HEK293T (cell line): ENCODE data around the gene KBTBD6.
"Not testable (repeated sequence)": the region's sequence is repeated elsewhere in the genome, so short reads cannot be mapped to it uniquely, and the experiment has no call there.

Source experiments
- BHLHE40 ChIP-seq: fragments of 450-650 bp; IDR thresholded peaks from 2 replicates; pipeline ENCODE4 v1.6.1; 2016; ENCODE audit warnings: mild to moderate bottlenecking, moderate library complexity, borderline replicate concordance
- FOXA1 ChIP-seq: fragments of 450-650 bp; IDR thresholded peaks from 2 replicates; pipeline ENCODE4 v1.6.1; 2016; ENCODE audit warnings: mild to moderate bottlenecking
- FOXK2 ChIP-seq: fragments of 450-650 bp; IDR thresholded peaks from 2 replicates; pipeline ENCODE4 v1.6.1; 2016; ENCODE audit warnings: mild to moderate bottlenecking
- FOXM1 ChIP-seq: fragments of 450-650 bp; IDR thresholded peaks from 2 replicates; pipeline ENCODE4 v1.6.1; 2017; ENCODE audit warnings: mild to moderate bottlenecking, borderline replicate concordance
- HDGF ChIP-seq: fragments of 450-650 bp; IDR thresholded peaks from 2 replicates; pipeline ENCODE4 v1.6.1; 2017; ENCODE audit warnings: antibody characterized with exemption, borderline replicate concordance
- L3MBTL2 ChIP-seq: fragments of 450-650 bp; conservative IDR thresholded peaks from 2 replicates; pipeline ENCODE4 v1.6.1; 2016; ENCODE audit warnings: mild to moderate bottlenecking
- PKNOX1 ChIP-seq: fragments of 450-650 bp; IDR thresholded peaks from 2 replicates; pipeline ENCODE4 v1.6.1; 2016
- SP1 ChIP-seq: fragments of 450-650 bp; IDR thresholded peaks from 2 replicates; pipeline ENCODE4 v1.6.1; 2017
- SUZ12 ChIP-seq: fragments of 450-650 bp; IDR thresholded peaks from 2 replicates; pipeline ENCODE4 v1.6.1; 2016; ENCODE audit warnings: mild to moderate bottlenecking

- not testable (repeated sequence) for TF ChIP-seq FOXA1, SP1, FOXK2, PKNOX1, FOXM1, L3MBTL2, BHLHE40, SUZ12, HDGF
Observed at GRCh38 chr13:41175576-41175975, 43.0 kb upstream of the KBTBD6 start.
